GM19328 (cell line): Measurements from ENCODE around the gene CCDC63.

Experiments
- ATAC-seq: cut with Tn5 transposase; IDR thresholded peaks from one replicate; pipeline ENCODE4 v1.9.1; 2021; ENCODE audit warnings: mild to moderate bottlenecking, moderate library complexity; ENCODE audit not compliant: unreplicated experiment

The CCDC63 gene

GRCh38 chr12:110880651-110881050 lies 33.9 kb downstream of the CCDC63 start:
- ATAC-seq: no peak

- no peak for ATAC-seq
Measured at GRCh38 chr12:110883251-110883650, 36.5 kb downstream of the CCDC63 start.

GRCh38 chr12:110885152-110885840 lies 38.5 kb downstream of the CCDC63 start:
- ATAC-seq: no peak

- ATAC-seq: no peak
Measured at GRCh38 chr12:110888256-110888991, 41.6 kb downstream of the CCDC63 start.

- no peak for ATAC-seq
Measured at GRCh38 chr12:110889361-110889760, 42.6 kb downstream of the CCDC63 start.

GRCh38 chr12:110893956-110894355 lies 47.2 kb downstream of the CCDC63 start:
- ATAC-seq: no peak

GRCh38 chr12:110896559-110896958 lies 49.8 kb downstream of the CCDC63 start:
- ATAC-seq: no peak

GRCh38 chr12:110901401-110901800 lies 54.6 kb downstream of the CCDC63 start:
- ATAC-seq: no peak

GRCh38 chr12:110903511-110903910 lies 56.7 kb downstream of the CCDC63 start:
- no peak for ATAC-seq

GRCh38 chr12:110906083-110906482 lies 59.3 kb downstream of the CCDC63 start:
- ATAC-seq: no peak

GRCh38 chr12:110906516-110906915 lies 59.7 kb downstream of the CCDC63 start:
- no peak for ATAC-seq

GRCh38 chr12:110906985-110907384 lies 60.2 kb downstream of the CCDC63 start:
- no peak for ATAC-seq

GRCh38 chr12:110907583-110907982 lies 60.8 kb downstream of the CCDC63 start:
- no peak for ATAC-seq

- ATAC-seq: no peak
Measured at GRCh38 chr12:110908377-110909152, 61.8 kb downstream of the CCDC63 start.

- ATAC-seq: no peak
Measured at GRCh38 chr12:110912263-110912662, 65.5 kb downstream of the CCDC63 start.

- ATAC-seq: peak; percentile 96
Measured at GRCh38 chr12:110913119-110914056, 66.6 kb downstream of the CCDC63 start.

- no peak for ATAC-seq
Measured at GRCh38 chr12:110916295-110916875, 69.6 kb downstream of the CCDC63 start.

GRCh38 chr12:110917467-110917866 lies 70.7 kb downstream of the CCDC63 start:
- ATAC-seq: no peak

- ATAC-seq: no peak
Measured at GRCh38 chr12:110917961-110918360, 71.2 kb downstream of the CCDC63 start.

GRCh38 chr12:110919720-110920119 lies 72.9 kb downstream of the CCDC63 start:
- ATAC-seq: no peak
